Endometrium (tissue), 2 donors: ENCODE measurements around the gene SDCCAG8.
A peak's percentile ranks its signal among the peaks of the same experiment; 100 is the strongest.
"Not testable (repeated sequence)": the region's sequence is repeated elsewhere in the genome, so short reads cannot be mapped to it uniquely, and the experiment has no call there.

Experiments used
- FAIRE-seq: peaks from 2 replicates; lab custom pipeline; 2012; peaks lifted over from hg19 to GRCh38; lab: Jason Lieb, UNC
- donor health status: control.
- donor health status: control.

SDCCAG8 gene

GRCh38 chr1:243255791-243256512 is at the start of gene SDCCAG8:
TSS of gene SDCCAG8 (plus strand) at chr1:243256041. CDS start at chr1:243256174, 133 bp downstream.
- peak; percentile 98 for FAIRE-seq

DNA sequence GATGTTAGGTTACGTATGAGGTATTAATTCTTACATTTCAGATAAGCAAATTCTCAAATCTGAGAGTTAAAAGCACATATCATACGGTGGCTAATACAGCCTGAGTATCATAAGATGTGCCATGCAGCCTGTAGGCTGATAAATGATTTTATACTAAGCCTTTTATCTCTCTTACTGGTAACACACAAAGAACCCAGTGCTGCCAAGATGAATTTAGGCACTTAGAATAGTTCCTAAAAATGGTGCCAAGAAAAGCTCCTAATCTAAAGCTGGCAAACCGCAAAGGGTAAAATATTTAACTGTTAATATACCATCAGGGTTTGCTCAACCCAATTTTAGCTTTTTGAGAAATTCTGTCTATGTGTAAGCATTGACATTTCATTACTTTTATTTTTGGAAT is 43.9 kb upstream of the SDCCAG8 start:
- FAIRE-seq: not testable (repeated sequence)

DNA sequence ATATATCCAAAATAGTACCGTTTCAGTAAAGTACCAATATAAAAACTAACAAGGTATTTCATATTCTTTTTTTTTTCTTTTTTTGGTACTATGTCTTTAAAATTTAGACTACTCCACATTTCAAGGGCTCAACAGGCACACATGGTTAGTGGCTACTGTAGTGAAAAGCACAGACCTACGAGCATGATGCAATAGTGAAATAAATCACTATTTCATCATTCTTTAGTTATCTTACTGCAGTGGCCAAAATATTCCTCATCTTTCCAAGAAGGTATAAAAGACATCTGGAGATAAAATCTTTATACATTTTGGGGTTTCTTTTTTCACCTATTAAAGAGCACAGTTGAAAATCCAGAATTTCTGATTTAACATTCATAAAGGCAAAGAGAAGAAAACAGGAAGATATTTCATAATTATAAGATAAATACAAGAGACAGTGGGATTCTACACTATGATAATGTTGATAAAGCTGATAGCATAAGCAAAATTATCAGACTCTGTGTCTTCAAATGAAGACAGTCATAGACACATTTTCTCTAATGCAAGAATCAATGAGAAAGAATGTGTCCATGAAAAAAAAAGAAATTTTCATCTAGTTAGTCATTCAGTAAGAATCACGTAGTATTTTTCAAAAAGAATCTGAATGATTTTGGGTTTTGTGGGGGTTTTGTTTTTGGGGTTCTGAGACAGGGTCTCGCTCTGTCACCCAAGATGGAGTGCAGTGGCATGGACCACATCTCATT is 42.6 kb upstream of the SDCCAG8 start:
- FAIRE-seq: no peak

- FAIRE-seq: not testable (repeated sequence)
Observed at GRCh38 chr1:243215276-243215875, 40.5 kb upstream of the SDCCAG8 start.

GRCh38 chr1:243216741-243217140 is 39.1 kb upstream of the SDCCAG8 start:
- no peak for FAIRE-seq

- FAIRE-seq: no peak
Observed at GRCh38 chr1:243217349-243217748, 38.5 kb upstream of the SDCCAG8 start.

DNA sequence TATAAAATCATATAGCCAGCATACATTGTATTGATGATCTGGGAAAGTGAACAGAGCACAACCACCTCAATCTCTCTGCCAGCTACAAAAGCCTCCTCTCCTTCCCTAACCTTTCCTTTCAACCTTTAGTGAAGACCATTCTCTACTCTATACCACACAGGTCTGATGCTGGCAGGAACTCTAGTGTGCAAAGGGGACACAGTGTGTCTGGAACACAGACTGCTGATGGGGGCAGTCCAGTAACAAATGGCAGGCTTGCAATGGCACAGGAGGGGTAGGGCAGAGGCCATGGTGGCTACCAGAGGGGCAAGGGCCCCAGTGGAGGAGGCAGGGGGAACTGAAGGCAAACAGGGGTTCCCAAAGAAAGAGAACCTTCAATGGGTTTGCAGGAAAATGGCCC is 37.8 kb upstream of the SDCCAG8 start:
- FAIRE-seq: no peak

- no peak for FAIRE-seq
Observed at GRCh38 chr1:243227622-243228021, 28.2 kb upstream of the SDCCAG8 start.

DNA sequence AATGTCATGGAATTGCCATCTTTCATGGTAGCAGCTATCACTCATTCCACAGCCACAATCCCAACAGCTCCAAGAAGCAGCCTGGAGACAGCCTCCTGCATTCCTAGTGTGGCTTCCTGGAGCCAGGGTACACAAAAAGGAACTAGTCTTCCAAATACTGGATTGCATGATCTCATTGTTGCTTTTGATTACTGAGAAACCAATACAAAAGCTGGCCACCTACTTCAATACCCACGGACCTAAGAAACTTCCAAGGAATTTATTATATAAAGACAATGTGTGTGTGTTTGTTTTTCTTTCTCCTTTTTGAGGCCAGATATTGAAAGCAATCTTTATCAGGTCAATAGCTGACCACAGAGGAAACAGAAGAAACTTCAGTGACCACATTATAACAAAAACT is 26.3 kb upstream of the SDCCAG8 start:
- FAIRE-seq: no peak

DNA sequence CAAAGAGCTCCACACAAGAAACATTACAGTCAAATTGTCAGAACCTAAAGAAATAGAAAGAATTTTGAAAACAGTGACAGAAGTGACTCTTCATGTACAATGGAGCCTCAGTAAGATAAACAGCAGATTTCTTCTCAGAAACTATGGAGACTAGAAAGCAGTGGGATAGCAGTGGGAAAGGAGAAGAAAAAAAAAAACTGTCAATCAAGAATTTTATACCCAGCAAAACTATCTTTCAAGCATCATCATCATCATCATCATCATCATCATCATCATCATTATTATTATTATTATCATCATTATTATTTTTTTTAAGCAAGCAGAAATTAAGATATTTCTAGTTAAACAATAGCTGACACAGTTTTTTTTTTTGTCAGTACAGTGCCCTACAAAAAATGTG is 24.9 kb upstream of the SDCCAG8 start:
- FAIRE-seq: no peak

DNA sequence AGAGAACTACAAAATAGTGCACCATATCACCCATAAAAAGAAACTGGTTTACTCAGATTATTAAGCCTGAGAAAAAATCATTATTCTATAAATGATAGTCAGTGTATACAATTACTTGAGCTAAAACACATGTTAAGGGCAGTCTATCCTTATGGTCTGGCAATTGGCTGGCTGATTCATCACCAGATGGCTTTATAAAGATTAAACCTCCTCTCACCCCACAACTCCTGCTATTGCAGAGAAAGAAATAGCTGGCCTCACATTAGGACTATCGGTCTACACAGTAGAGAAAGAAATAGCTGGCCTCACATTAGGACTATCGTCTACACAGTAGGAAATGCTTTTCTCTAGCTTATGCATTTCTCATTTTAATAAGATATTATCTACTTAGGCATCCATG is 21.9 kb upstream of the SDCCAG8 start:
- no peak for FAIRE-seq

DNA sequence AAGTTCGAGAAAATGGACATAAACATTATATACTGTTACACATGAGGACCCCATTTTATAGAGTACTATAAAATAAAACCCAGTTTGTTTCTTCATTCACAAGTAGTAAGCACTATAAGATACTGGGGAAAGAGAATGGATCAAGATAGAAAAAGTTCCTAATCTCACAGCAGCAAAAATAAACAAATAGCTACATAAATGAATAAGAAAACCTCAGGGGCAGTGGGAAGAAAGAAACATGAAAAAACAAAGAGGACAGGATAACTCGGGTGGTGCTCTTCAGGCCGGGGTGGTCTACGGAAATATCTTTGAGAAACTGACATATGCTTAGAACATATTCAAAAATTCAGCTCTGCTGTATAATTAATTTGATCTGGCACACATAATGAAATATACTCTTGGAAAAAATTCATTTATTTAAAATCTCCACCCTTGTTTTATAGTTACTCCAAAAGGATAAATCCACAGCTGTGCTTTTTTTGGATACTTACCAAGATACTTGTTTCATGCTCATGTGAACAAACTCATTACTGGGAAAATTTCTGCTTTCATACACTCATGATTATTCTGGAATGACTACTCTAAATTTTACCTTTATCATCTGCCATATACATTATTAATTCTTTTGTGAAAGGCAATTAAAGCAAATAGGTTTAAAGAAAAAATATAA is 20.7 kb upstream of the SDCCAG8 start:
- FAIRE-seq: peak; percentile 91

DNA sequence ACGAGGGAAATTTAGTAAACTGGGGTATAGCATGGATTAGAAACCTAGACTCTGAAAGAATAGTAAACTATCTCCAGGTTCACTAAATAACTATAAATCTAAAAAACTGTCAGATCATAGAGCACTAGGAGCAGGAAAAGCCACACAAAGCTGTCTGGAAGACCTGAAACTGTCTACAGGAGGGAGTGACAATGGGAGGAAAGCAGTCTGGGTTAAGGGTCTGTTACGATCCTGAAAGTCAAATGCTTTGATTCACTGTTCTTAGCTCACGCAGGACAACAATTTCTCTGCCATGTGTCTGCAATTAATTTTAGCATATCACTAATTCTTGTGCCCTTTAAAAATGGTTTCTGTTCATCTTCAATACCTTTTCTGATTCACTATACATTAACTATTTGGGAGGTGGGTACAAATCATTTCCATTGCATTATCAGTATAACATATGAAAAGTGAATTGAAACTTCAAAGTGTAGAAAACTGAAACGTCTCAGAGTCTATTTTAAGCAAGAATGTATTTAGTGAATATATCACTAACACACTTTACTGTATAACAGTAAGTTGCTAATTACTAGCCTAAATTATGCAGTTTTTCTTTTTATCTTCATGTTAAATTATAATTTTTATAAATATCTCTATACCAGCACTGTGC is 19.1 kb upstream of the SDCCAG8 start:
- no peak for FAIRE-seq

DNA sequence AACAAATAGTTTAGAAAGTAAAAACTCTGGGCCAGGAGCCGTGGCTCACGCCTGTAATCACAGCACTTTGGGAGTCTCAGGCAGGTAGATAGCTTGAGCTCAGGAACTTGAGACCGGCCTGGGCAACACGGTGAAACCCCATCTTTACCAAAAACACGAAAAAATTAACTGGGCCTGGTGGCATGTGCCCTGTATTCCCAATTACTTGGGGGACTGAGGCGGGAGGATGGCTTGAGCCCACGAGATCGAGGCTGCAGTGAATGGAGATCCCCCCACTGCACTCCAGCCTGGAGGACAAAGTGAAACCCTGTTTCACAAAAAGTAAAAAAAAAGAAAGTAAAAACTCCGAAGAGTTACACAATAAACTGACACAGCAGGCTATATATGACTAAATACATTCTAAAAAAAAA is 11.4 kb upstream of the SDCCAG8 start:
- no peak for FAIRE-seq

DNA sequence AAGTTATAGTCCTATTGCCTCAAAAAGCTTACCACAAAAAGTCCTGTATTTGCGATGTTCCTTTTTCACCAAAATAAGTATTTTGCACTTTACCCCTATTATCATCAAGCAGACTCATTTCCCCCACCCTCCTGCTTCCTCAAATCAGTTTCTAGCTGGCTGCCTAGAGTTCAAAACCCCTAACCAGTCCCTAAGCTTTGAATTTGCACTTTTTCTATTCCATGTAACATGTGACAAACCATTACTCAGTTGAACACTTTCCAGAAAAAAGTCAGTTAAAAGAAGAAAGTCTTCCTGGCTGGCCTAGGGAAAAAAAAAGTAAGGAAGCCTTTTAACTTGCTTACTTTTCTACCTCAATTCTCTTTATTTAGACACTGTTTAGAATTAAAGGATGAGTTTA is 8.9 kb upstream of the SDCCAG8 start:
- FAIRE-seq: no peak

- no peak for FAIRE-seq
Observed at GRCh38 chr1:243247901-243248300, 7.9 kb upstream of the SDCCAG8 start.

DNA sequence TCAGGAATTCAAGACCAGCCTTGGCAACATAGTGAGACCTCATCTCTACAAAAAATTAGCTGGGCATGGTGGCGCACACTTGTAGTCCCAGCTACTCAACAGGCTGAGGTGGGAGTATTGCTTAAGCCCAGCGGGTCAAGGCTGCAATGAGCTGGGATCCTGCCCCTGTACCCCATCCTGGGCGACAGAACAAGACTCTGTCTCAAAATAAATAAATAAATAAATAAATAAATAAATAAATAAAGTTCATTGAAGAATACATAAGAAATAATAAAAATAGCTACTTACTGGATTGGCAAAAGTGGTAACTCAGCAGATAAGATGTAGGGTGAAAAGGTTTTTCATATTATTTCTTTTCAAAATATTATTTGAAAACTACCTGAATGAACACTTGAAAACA is 6.6 kb upstream of the SDCCAG8 start:
- FAIRE-seq: no peak

- FAIRE-seq: no peak
Observed at GRCh38 chr1:243250102-243250501, 5.7 kb upstream of the SDCCAG8 start.

- no peak for FAIRE-seq
Observed at GRCh38 chr1:243251539-243251938, 4.3 kb upstream of the SDCCAG8 start.

DNA sequence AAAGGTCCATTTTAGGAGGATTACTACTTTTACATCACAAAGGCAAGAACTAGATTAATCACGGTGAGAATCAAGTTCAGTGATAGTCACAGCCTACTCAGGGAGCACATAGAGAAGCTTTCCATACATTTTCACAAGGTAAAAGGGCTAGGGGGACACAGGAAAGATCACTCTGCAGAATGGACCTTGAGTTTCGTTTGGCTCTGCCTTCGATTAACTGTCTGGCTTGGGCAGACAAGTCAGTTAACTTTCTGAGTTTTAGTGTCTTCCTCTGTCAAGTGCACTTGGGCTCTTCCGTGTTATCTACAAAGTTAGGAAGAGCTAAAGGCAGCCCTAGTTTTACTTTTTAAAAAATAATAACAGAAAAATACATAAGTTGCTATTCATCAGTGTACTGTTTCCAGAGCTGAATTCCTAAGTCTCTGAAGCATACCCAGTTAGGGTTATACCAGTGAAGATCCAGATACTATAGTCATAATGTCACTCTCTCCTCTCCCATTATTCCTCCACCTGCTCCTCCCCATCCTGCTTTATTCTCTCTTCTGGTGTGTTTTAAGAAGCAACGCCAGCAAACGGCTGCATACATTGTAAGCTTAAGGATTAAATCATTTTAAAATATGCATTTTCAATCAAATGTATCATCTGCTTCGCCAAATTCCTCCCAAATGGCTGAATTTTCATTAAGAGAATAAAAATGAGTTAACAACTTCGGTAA is 2.5 kb upstream of the SDCCAG8 start:
- FAIRE-seq: no peak

DNA sequence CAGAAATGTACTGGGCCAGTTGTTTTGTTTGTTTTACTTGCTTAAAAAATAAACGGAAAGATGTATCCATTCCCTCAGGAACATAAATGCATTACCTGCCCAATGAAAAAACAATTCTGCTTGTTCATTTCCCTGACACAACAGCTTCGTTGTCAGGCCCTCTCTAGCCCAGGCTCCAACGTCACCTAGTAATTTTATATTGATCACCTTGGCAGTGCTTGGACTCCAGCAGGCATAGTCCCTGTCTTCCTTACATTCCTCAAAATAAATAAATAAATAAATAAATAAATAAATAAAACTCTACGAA is 2.0 kb upstream of the SDCCAG8 start:
- FAIRE-seq: no peak
